Endothelial cell of umbilical vein (primary cell): ENCODE measurements around the gene DEPDC5. TPM values are rescaled to one million over a fixed set of nuclear protein-coding genes. Genes with fewer than 3 reads are reported as not detected.

Experiments
- BruUV-seq: library from RNA; stranded (reverse); fragments of 400-500 nt; replicated peaks from 2 replicates; lab custom pipeline; 2021; lab: Mats Ljungman, UMichigan
- CTCF ChIA-PET: fragments of 300-600, 350-600 bp; sonication (Branson Sonifier 250); formaldehyde crosslinking; loops from one replicate; lab custom pipeline; 2021; ENCODE audit warnings: antibody characterized with exemption, inconsistent platforms; lab: Charles Lee
- POLR2A ChIA-PET: fragments of 300-600, 350-600 bp; sonication (Branson Sonifier 250); formaldehyde crosslinking; loops from one replicate; lab custom pipeline; 2021; ENCODE audit warnings: antibody characterized with exemption, inconsistent platforms; lab: Charles Lee
- DNase-seq: peaks from one replicate; pipeline ENCODE4 v3.0.0-alpha.2; 2011; ENCODE audit warnings: low read depth, low spot score
- FAIRE-seq: peaks from 2 replicates; lab custom pipeline; 2011; peaks lifted over from hg19 to GRCh38; lab: Jason Lieb, UNC
- H2AFZ ChIP-seq: 2 replicates; pipeline ENCODE4 v1.6.0; 2012; ENCODE audit warnings: low read depth, low read length, control low read depth, inconsistent platforms
- H3K27ac ChIP-seq: 2 replicates; pipeline ENCODE4 v1.5.1; 2011; ENCODE audit warnings: low read depth, mild to moderate bottlenecking, control low read depth, low read length, moderate library complexity; ENCODE audit not compliant: insufficient read depth
- H3K27me3 ChIP-seq, 2 experiments: 2 replicates each; pipeline versions ENCODE4 v1.6.0 to v1.6.1; 2011; ENCODE audit warnings: low read length in 2 of 2, mixed read lengths in 1 of 2; ENCODE audit not compliant: control insufficient read depth in 2 of 2, insufficient read depth in 2 of 2
- H3K36me3 ChIP-seq, 2 experiments: 2 replicates in 1 of 2; 3 replicates in 1 of 2; pipeline ENCODE4 v1.5.1; 2011; ENCODE audit warnings: low read length in 2 of 2, mild to moderate bottlenecking in 1 of 2, moderate library complexity in 1 of 2; ENCODE audit not compliant: control insufficient read depth in 2 of 2, insufficient read depth in 2 of 2; ENCODE audit errors: extremely low read depth in 1 of 2
- H3K4me1 ChIP-seq: 3 replicates; pipeline ENCODE4 v1.5.1; 2011; ENCODE audit warnings: mild to moderate bottlenecking, low read length; ENCODE audit not compliant: control insufficient read depth, insufficient read depth; ENCODE audit errors: extremely low read depth
- H3K4me2 ChIP-seq: 2 replicates; pipeline ENCODE4 v1.6.1; 2011; ENCODE audit warnings: low read length, control low read depth, mixed read lengths; ENCODE audit not compliant: insufficient read depth
- H3K4me3 ChIP-seq, 3 experiments: fragments of 200-600 bp in 1 of 3; sonication (generic), shearing (Covaris generic) in 1 of 3; replicated peaks in 1 of 3; 2 replicates each; pipeline ENCODE4 v1.5.1; 2011 to 2016; ENCODE audit warnings: control low read depth in 3 of 3, low read length in 3 of 3, mild to moderate bottlenecking in 2 of 3, inconsistent platforms in 1 of 3, low read depth in 1 of 3, moderate library complexity in 1 of 3; ENCODE audit not compliant: insufficient read depth in 1 of 3
- H3K79me2 ChIP-seq: 2 replicates; pipeline ENCODE4 v1.6.0; 2012; ENCODE audit warnings: low read length, inconsistent platforms; ENCODE audit not compliant: control insufficient read depth, insufficient read depth
- H3K9ac ChIP-seq: replicated peaks from 2 replicates; pipeline ENCODE3; 2011; ENCODE audit warnings: low read length, control low read depth; ENCODE audit not compliant: insufficient read depth; ENCODE audit errors: extremely low read depth
- H3K9me1 ChIP-seq: replicated peaks from 3 replicates; pipeline ENCODE4 v1.6.0; 2011; ENCODE audit warnings: mild to moderate bottlenecking, low read length; ENCODE audit not compliant: control insufficient read depth, insufficient read depth; ENCODE audit errors: extremely low read depth
- H3K9me3 ChIP-seq: replicated peaks from 2 replicates; pipeline ENCODE4 v1.5.1; 2012; ENCODE audit warnings: low read length, inconsistent platforms; ENCODE audit not compliant: control insufficient read depth, insufficient read depth
- H4K20me1 ChIP-seq: replicated peaks from 2 replicates; pipeline ENCODE3; 2011; ENCODE audit warnings: mild to moderate bottlenecking, low read length; ENCODE audit not compliant: control insufficient read depth, insufficient read depth; ENCODE audit errors: extremely low read depth
- EZH2 ChIP-seq: IDR thresholded peaks from 2 replicates; pipeline ENCODE4 v1.6.1; 2012; ENCODE audit warnings: borderline replicate concordance, low read depth, mild to moderate bottlenecking, moderate library complexity, low read length, inconsistent platforms; ENCODE audit not compliant: severe bottlenecking
- FOS ChIP-seq: IDR thresholded peaks from 2 replicates; pipeline ENCODE4 v1.6.1; 2011; ENCODE audit warnings: mild to moderate bottlenecking, low read length, moderate library complexity, borderline replicate concordance; ENCODE audit not compliant: insufficient read depth
- GATA2 ChIP-seq: IDR thresholded peaks from 2 replicates; pipeline ENCODE4 v1.7.0; 2011; ENCODE audit warnings: low read depth, mild to moderate bottlenecking, moderate library complexity, mixed read lengths, low read length; ENCODE audit not compliant: insufficient read length, insufficient read depth
- JUN ChIP-seq: IDR thresholded peaks from 2 replicates; pipeline ENCODE4 v1.6.1; 2011; ENCODE audit warnings: borderline replicate concordance, low read depth; ENCODE audit not compliant: insufficient read length, insufficient read depth
- MYC ChIP-seq: IDR thresholded peaks from one replicate; pipeline ENCODE4 v1.6.1; 2011; ENCODE audit warnings: mild to moderate bottlenecking, low read depth, low read length
- POLR2A ChIP-seq: IDR thresholded peaks from 2 replicates; pipeline ENCODE4 v1.6.1; 2012; ENCODE audit warnings: low read depth, mild to moderate bottlenecking, control low read depth, low read length
- POLR2AphosphoS5 ChIP-seq: IDR thresholded peaks from 2 replicates; pipeline ENCODE4 v1.6.1; 2012; ENCODE audit warnings: low read depth, mild to moderate bottlenecking, control low read depth, low read length, moderate library complexity; ENCODE audit not compliant: insufficient read depth
- dilution Hi-C: fragments of 300-500 bp; cut with MboI; formaldehyde crosslinking; loops from one replicate; pipeline ENCODE4 v1.15.0; 2019; ENCODE audit warnings: low sequenced_read_pairs; ENCODE audit not compliant: extremely low pct_ligation_motif_present
- intact Hi-C: fragments of 100-400 bp; cut with micrococcal nuclease; formaldehyde crosslinking; loops from one replicate; pipeline ENCODE4 v1.10.0; 2022
- polyA plus RNA-seq, 4 experiments: library from polyadenylated mRNA; depleted of rRNA in 3 of 4; stranded (reverse) in 3 of 4; unstranded in 1 of 4; fragments of >200 nt; gene quantifications; 2 replicates each; pipeline versions ENCODE4 v1.2.1 to v1.2.3, GENCODE V29; 2011 to 2012; ENCODE audit warnings: missing spikeins in 1 of 4
- total RNA-seq: library from RNA; stranded (reverse); gene quantifications from 2 replicates; pipeline ENCODE4 v1.2.3, GENCODE V29; 2021
- TF ChIP-seq, protein P1 (sequence below): IDR thresholded peaks from 2 replicates; pipeline ENCODE4 v1.6.1; 2011; ENCODE audit not compliant: insufficient read depth, insufficient read length
- TF ChIP-seq, protein P2 (sequence below), 2 donors: IDR thresholded peaks; 1 replicate in 1 of 2; 2 replicates in 1 of 2; pipeline ENCODE4 v1.5.1; 2011; ENCODE audit warnings: low read length in 2 of 2, mild to moderate bottlenecking in 2 of 2, moderate library complexity in 2 of 2, control low read depth in 1 of 2, inconsistent platforms in 1 of 2, low read depth in 1 of 2; ENCODE audit not compliant: insufficient read depth in 1 of 2; ENCODE audit errors: extremely low read depth in 1 of 2

DEPDC5 gene
- total and polyA plus RNA-seq, 2 donors (not counting 3 experiments of a cell fraction or from before 2014, with no cell fraction given) = 13.1 to 36.6 TPM

DNA sequence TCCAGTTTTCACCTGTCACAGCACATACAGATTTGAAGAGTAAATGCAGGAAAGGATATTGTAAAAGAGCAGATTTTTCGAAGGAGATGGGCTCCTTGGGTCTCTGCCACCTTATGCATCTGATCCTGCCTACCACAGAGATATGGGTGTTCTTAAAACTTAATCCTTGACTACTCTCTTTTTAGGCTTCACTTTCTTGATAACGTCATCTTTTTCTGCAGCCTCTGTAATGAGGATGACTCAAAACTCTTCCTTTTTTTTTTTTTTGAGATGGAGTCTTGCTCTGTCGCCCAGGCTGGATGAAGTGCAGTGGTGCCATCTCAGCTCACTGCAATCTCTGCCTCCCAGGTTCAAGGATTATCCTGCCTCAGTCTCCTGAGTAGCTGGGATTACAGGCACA, 11.7 kb upstream of the DEPDC5 start:
- H3K9ac ChIP-seq = no peak overlapping the region
- POLR2A ChIA-PET = no interaction called here
- no peak overlapping the region for H3K27ac ChIP-seq
- peaks cover 74% of the 10 kb centered on the region for H3K79me2 ChIP-seq
- H3K9me1 ChIP-seq = no peaks in the 10 kb centered on the region
- BruUV-seq = no TSS peak
- H2AFZ ChIP-seq = no peak overlapping the region
- FAIRE-seq (no peak), DNase-seq (no peak)
- intact Hi-C loops = no loop called here
- CTCF ChIA-PET = no interaction called here
- peaks cover 5 to 9% of the 10 kb centered on the region in 2 experiments for H3K36me3 ChIP-seq
- no peak for TF ChIP-seq MYC
- no peak for TF ChIP-seq JUN
- no peak for TF ChIP-seq POLR2AphosphoS5
- no peak for TF ChIP-seq FOS
- TF ChIP-seq, protein P1, sequence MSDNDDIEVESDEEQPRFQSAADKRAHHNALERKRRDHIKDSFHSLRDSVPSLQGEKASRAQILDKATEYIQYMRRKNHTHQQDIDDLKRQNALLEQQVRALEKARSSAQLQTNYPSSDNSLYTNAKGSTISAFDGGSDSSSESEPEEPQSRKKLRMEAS = no peak
- TF ChIP-seq, protein P2, sequence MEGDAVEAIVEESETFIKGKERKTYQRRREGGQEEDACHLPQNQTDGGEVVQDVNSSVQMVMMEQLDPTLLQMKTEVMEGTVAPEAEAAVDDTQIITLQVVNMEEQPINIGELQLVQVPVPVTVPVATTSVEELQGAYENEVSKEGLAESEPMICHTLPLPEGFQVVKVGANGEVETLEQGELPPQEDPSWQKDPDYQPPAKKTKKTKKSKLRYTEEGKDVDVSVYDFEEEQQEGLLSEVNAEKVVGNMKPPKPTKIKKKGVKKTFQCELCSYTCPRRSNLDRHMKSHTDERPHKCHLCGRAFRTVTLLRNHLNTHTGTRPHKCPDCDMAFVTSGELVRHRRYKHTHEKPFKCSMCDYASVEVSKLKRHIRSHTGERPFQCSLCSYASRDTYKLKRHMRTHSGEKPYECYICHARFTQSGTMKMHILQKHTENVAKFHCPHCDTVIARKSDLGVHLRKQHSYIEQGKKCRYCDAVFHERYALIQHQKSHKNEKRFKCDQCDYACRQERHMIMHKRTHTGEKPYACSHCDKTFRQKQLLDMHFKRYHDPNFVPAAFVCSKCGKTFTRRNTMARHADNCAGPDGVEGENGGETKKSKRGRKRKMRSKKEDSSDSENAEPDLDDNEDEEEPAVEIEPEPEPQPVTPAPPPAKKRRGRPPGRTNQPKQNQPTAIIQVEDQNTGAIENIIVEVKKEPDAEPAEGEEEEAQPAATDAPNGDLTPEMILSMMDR (IDR thresholded peaks at IDR 0.05; ENCODE audit: extremely low read depth in 1 of 2, insufficient read depth in 1 of 2, low read depth in 1 of 2, low read length in 2 of 2) = no peak
- TF ChIP-seq POLR2A = no peak
- no peak for TF ChIP-seq GATA2
- no peak for TF ChIP-seq EZH2
- H3K27me3 ChIP-seq = no peaks in the 10 kb centered on the region
- H3K4me2 ChIP-seq = no peak overlapping the region
- dilution Hi-C loops = no loop called here
- H4K20me1 ChIP-seq = no peaks in the 10 kb centered on the region
- H3K4me1 ChIP-seq = no peaks in the 10 kb centered on the region
- H3K4me3 ChIP-seq = no peak overlapping the region
- no peaks in the 10 kb centered on the region for H3K9me3 ChIP-seq
